Ovary (tissue), 3 donors: ENCODE measurements around the gene PLPP3.

ENCODE experiments used
- EP300 ChIP-seq: sonication (generic); formaldehyde crosslinking; IDR thresholded peaks from one replicate; pipeline ENCODE4 v1.6.1; 2017; ENCODE audit warnings: antibody characterized with exemption
- POLR2A ChIP-seq: fragments of 450-650 bp; IDR thresholded peaks from one replicate; pipeline ENCODE4 v1.6.1; 2017; ENCODE audit warnings: antibody characterized with exemption, mild to moderate bottlenecking, moderate library complexity
- TF ChIP-seq, protein P1 (sequence below), 3 donors: fragments of 450-650 bp in 2 of 3; fragments of 200-600 bp in 1 of 3; IDR thresholded peaks; one replicate each; pipeline versions ENCODE4 v1.5.1 to v1.8.0; 2016 to 2022; ENCODE audit warnings: antibody characterized with exemption in 3 of 3, mild to moderate bottlenecking in 1 of 3
- donor health status: DM: no; HTN: no; CAD: no.

DNA sequence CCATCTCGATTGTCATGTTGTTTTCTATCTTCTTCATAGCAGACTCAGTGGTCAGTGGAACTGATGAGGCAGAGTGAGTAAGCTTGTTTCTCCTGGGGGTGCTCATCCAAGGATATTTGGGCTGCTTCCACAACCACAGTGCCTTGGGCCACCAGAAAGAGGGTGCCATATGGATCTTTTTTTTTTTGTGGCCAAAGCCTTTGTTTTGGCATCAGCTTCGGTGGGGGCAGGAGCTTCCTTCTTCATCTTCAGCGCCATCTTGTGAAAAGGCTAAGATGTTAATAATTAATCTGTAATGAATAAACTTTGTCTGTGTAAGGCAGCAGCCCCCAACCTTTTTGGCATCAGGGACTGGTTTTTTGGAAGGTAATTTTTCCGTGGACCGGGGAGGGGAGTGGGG lies 6.6 kb upstream of the PLPP3 start:
- TF ChIP-seq, protein P1, sequence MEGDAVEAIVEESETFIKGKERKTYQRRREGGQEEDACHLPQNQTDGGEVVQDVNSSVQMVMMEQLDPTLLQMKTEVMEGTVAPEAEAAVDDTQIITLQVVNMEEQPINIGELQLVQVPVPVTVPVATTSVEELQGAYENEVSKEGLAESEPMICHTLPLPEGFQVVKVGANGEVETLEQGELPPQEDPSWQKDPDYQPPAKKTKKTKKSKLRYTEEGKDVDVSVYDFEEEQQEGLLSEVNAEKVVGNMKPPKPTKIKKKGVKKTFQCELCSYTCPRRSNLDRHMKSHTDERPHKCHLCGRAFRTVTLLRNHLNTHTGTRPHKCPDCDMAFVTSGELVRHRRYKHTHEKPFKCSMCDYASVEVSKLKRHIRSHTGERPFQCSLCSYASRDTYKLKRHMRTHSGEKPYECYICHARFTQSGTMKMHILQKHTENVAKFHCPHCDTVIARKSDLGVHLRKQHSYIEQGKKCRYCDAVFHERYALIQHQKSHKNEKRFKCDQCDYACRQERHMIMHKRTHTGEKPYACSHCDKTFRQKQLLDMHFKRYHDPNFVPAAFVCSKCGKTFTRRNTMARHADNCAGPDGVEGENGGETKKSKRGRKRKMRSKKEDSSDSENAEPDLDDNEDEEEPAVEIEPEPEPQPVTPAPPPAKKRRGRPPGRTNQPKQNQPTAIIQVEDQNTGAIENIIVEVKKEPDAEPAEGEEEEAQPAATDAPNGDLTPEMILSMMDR (IDR thresholded peaks at IDR 0.05) = no peak
- no peak for TF ChIP-seq POLR2A
- TF ChIP-seq EP300 = no peak
